ENCODE data around the gene KATNAL2. TPM values are rescaled to one million over a fixed set of nuclear protein-coding genes. Genes with fewer than 3 reads are reported as not detected.
A peak's percentile ranks its signal among the peaks of the same experiment; 100 is the strongest.

KATNAL2 gene
- total RNA-seq, 3 donors from 2014 or later (not counting 1 experiment from before 2014, with no cell fraction given): 0.45 to 1.2 (median 0.52) TPM

GRCh38 chr18:47081578-47081977, 164.2 kb downstream of the KATNAL2 start:
- no peak for TF ChIP-seq CTCF (IDR thresholded peaks at IDR 0.05)
- Mint-ChIP-seq H3K36me3 (no peaks in the 10 kb centered on the region), H3K27me3 (ENCODE audit: low read depth in 2 of 2) (no peaks in the 10 kb centered on the region), H3K4me3 (no peak overlapping the region), H3K9me3 (no peaks in the 10 kb centered on the region), H3K27ac (no peak overlapping the region), H3K4me1 (no peaks in the 10 kb centered on the region)
- intact Hi-C loops (cut with micrococcal nuclease): no loop called here
- Histone ChIP-seq H3K27ac (ENCODE audit: low read length) (no peak overlapping the region), H3K4me3 (ENCODE audit: low read length) (no peak overlapping the region), H3K4me1 (ENCODE audit: control insufficient read depth, insufficient read depth, low read length) (no peaks in the 10 kb centered on the region), H3K36me3 (ENCODE audit: control insufficient read depth, insufficient read depth, low read length) (no peaks in the 10 kb centered on the region), H3K27me3 (ENCODE audit: control insufficient read depth, insufficient read depth, low read length) (no peaks in the 10 kb centered on the region), H3K9me3 (ENCODE audit: control insufficient read depth, insufficient read depth, low read length) (no peaks in the 10 kb centered on the region)
- WGBS (ENCODE audit: insufficient coverage): 11% methylated on average over 1 of the region's 2 CpGs
- ATAC-seq: no peak
- DNase-seq: no peak

DNA sequence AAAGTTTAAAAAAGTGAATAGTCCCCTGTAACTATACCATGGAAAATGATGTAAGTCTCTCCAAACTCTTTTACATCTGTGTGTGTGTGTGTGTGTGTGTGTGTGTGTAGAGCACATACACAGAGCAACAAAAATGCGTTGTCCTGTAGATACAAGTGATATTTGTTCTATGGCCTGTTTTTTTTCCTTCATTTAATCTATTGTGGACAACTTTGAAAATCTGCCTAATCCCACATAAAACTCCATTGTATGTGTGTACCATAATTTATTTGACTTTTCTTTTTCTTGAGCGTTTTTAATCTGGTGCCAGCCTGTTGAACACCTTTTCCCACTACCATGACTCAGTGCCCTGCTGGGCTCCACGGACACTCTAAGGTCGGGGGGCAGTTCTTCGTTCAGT, 170.3 kb downstream of the KATNAL2 start:
- Mint-ChIP-seq H3K36me3 (no peaks in the 10 kb centered on the region), H3K27ac (no peak overlapping the region), H3K4me1 (no peaks in the 10 kb centered on the region), H3K9me3 (no peaks in the 10 kb centered on the region), H3K4me3 (no peak overlapping the region), H3K27me3 (ENCODE audit: low read depth in 2 of 2) (peaks cover 2 to 5% of the 10 kb centered on the region in 2 donors)
- no peak overlapping the region for H3K4me3 ChIP-seq (ENCODE audit: low read length)
- H3K27ac ChIP-seq (ENCODE audit: low read length): no peak overlapping the region
- DNase-seq (no peak), ATAC-seq (no peak)
- H3K9me3 ChIP-seq (ENCODE audit: control insufficient read depth, insufficient read depth, low read length): no peaks in the 10 kb centered on the region
- H3K27me3 ChIP-seq (ENCODE audit: control insufficient read depth, insufficient read depth, low read length): no peaks in the 10 kb centered on the region
- intact Hi-C loops (cut with micrococcal nuclease): no loop called here
- no peaks in the 10 kb centered on the region for H3K4me1 ChIP-seq (ENCODE audit: control insufficient read depth, insufficient read depth, low read length)
- WGBS (ENCODE audit: insufficient coverage): 100% methylated on average over 3 of the region's 5 CpGs
- TF ChIP-seq CTCF (IDR thresholded peaks at IDR 0.05): no peak
- H3K36me3 ChIP-seq (ENCODE audit: control insufficient read depth, insufficient read depth, low read length): no peaks in the 10 kb centered on the region

DNA sequence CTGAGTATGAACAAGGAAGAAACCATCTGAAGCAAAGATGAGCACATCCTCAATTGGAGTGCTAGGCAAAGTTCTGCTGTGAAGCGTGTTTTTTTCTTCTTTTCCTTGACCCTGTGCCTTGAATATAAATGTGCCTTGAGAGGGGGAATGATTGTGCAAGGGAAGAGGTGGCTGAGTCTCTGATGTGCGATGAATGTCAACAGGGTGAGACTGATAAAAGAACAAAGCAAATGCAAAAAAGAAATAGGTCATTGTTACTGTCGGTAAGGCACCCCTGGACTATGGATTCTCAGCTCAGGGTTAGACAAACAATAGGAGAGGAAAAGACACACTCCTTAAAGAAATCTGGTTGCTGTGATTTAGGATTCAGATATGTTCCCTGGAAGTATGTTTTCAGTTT, 178.4 kb downstream of the KATNAL2 start:
- Mint-ChIP-seq H3K4me3 (no peak overlapping the region), H3K36me3 (peaks cover 8% of the 10 kb centered on the region)

More for the DNA sequence above, 178.4 kb downstream of the KATNAL2 start:
- DNase-seq (no peak), ATAC-seq (no peak)
- Mint-ChIP-seq H3K4me1 (no peaks in the 10 kb centered on the region), H3K9me3 (no peaks in the 10 kb centered on the region), H3K27ac (peak overlapping the region in 1 of 2 donors; percentile 12), H3K27me3 (ENCODE audit: low read depth in 2 of 2) (peaks cover 2 to 6% of the 10 kb centered on the region in 2 donors)
- WGBS (ENCODE audit: insufficient coverage): 94% methylated on average over 3 of the region's 3 CpGs
- Histone ChIP-seq H3K4me3 (ENCODE audit: low read length) (no peak overlapping the region), H3K36me3 (ENCODE audit: control insufficient read depth, insufficient read depth, low read length) (no peaks in the 10 kb centered on the region), H3K27ac (ENCODE audit: low read length) (no peak overlapping the region), H3K27me3 (ENCODE audit: control insufficient read depth, insufficient read depth, low read length) (no peaks in the 10 kb centered on the region), H3K9me3 (ENCODE audit: control insufficient read depth, insufficient read depth, low read length) (no peaks in the 10 kb centered on the region), H3K4me1 (ENCODE audit: control insufficient read depth, insufficient read depth, low read length) (no peaks in the 10 kb centered on the region)
- no peak for TF ChIP-seq CTCF (IDR thresholded peaks at IDR 0.05)
- intact Hi-C loops (cut with micrococcal nuclease): no loop called here
